Activated CD4-positive, alpha-beta T cell treated with anti-CD3 and anti-CD28 coated beads, Interleukin-2, amount 10 ng/mL, durations not matched to agents 7 days and 5 days (primary cell): ENCODE measurements around the gene CRELD2. TPM values are rescaled to one million over a fixed set of nuclear protein-coding genes. Genes with fewer than 3 reads are reported as not detected.

Source experiments
- CTCF ChIA-PET: fragments of 350-600 bp; sonication (Branson Sonifier 250); formaldehyde crosslinking; loops from one replicate; lab custom pipeline; 2021; ENCODE audit warnings: antibody characterized with exemption; lab: Charles Lee
- POLR2A ChIA-PET: fragments of 350-600 bp; sonication (Branson Sonifier 250); formaldehyde crosslinking; loops from one replicate; lab custom pipeline; 2021; ENCODE audit warnings: antibody characterized with exemption; lab: Charles Lee
- DNase-seq: peaks from one replicate; pipeline ENCODE4 v3.0.0-alpha.2; 2020
- H3K27ac Mint-ChIP-seq: one replicate; pipeline ENCODE4 v1.8.0; 2021; ENCODE audit warnings: mild to moderate bottlenecking, moderate library complexity, mixed read lengths
- H3K27me3 Mint-ChIP-seq: one replicate; pipeline ENCODE4 v1.8.0; 2021; ENCODE audit warnings: mixed read lengths
- H3K36me3 Mint-ChIP-seq: one replicate; pipeline ENCODE4 v1.8.0; 2021; ENCODE audit warnings: low read depth, mixed read lengths
- H3K4me1 Mint-ChIP-seq: one replicate; pipeline ENCODE4 v1.8.0; 2021; ENCODE audit warnings: mixed read lengths
- H3K4me3 Mint-ChIP-seq: one replicate; pipeline ENCODE4 v1.8.0; 2021; ENCODE audit warnings: mild to moderate bottlenecking, moderate library complexity, mixed read lengths
- H3K9me3 Mint-ChIP-seq: one replicate; pipeline ENCODE4 v1.8.0; 2021; ENCODE audit warnings: mixed read lengths
- total RNA-seq, 2 experiments: library from RNA; stranded (reverse); gene quantifications; one replicate each; pipeline ENCODE4 v1.2.3, GENCODE V29; 2021

Gene CRELD2
- total RNA-seq, 2 experiments from 2014 or later, result 42.4 to 47.9 TPM

GRCh38 chr22:49881856-49882255, 36.6 kb upstream of the CRELD2 start:
- Mint-ChIP-seq H3K36me3 (peaks cover 34% of the 10 kb centered on the region), H3K27ac (no peak overlapping the region), H3K9me3 (no peaks in the 10 kb centered on the region), H3K27me3 (no peaks in the 10 kb centered on the region), H3K4me1 (peaks cover 44% of the 10 kb centered on the region), H3K4me3 (no peak overlapping the region)
- POLR2A ChIA-PET, result no interaction called here
- no peak for DNase-seq
- CTCF ChIA-PET, result interaction anchor here (0.9 to 1.4 kb wide), 5 partner anchors 9 to 148 kb away, joined by 3 to 4 read pairs (median 3); no protein-coding TSS in a partner anchor

GRCh38 chr22:49882519-49883293, 35.7 kb upstream of the CRELD2 start:
- no peak overlapping the region for H3K27ac Mint-ChIP-seq
- ChIA-PET CTCF (interaction anchor here (0.6 to 1.2 kb wide), 3 partner anchors 10 to 37 kb away, joined by 3 to 4 read pairs (median 3); no protein-coding TSS in a partner anchor), POLR2A (no interaction called here)
- H3K4me1 Mint-ChIP-seq, result peaks cover 43% of the 10 kb centered on the region
- H3K36me3 Mint-ChIP-seq, result peaks cover 38% of the 10 kb centered on the region
- H3K27me3 Mint-ChIP-seq, result no peaks in the 10 kb centered on the region
- no peak for DNase-seq
- H3K4me3 Mint-ChIP-seq, result no peak overlapping the region
- no peaks in the 10 kb centered on the region for H3K9me3 Mint-ChIP-seq

- ChIA-PET CTCF (no interaction called here), POLR2A (no interaction called here)
- Mint-ChIP-seq H3K4me3 (no peak overlapping the region), H3K9me3 (no peaks in the 10 kb centered on the region), H3K36me3 (peaks cover 40% of the 10 kb centered on the region), H3K27ac (no peak overlapping the region), H3K4me1 (peaks cover 41% of the 10 kb centered on the region), H3K27me3 (no peaks in the 10 kb centered on the region)
- DNase-seq, result no peak
These were observed 35.2 kb upstream of the CRELD2 start for GRCh38 chr22:49883294-49883640.

- CTCF ChIA-PET, result no interaction called here
- Mint-ChIP-seq H3K27ac (no peak overlapping the region), H3K4me1 (peaks cover 36% of the 10 kb centered on the region), H3K4me3 (no peak overlapping the region), H3K9me3 (no peaks in the 10 kb centered on the region), H3K36me3 (peaks cover 44% of the 10 kb centered on the region), H3K27me3 (no peaks in the 10 kb centered on the region)
- no peak for DNase-seq
- POLR2A ChIA-PET, result no interaction called here
These were observed 34.4 kb upstream of the CRELD2 start for GRCh38 chr22:49884075-49884474.

- POLR2A ChIA-PET, result no interaction called here
- no peak overlapping the region for H3K4me3 Mint-ChIP-seq
- peaks cover 33% of the 10 kb centered on the region for H3K4me1 Mint-ChIP-seq
- CTCF ChIA-PET, result no interaction called here
- DNase-seq, result no peak
- H3K9me3 Mint-ChIP-seq, result no peaks in the 10 kb centered on the region
- H3K36me3 Mint-ChIP-seq, result peaks cover 50% of the 10 kb centered on the region
- no peaks in the 10 kb centered on the region for H3K27me3 Mint-ChIP-seq
- H3K27ac Mint-ChIP-seq, result peak overlapping the region; percentile 9
These were observed 33.8 kb upstream of the CRELD2 start for GRCh38 chr22:49884503-49885260.

- no peak overlapping the region for H3K27ac Mint-ChIP-seq
- CTCF ChIA-PET, result interaction anchor here (0.5 kb wide), 1 partner anchor 480 kb away, joined by 3 read pairs; no protein-coding TSS in a partner anchor
- DNase-seq, result no peak
- H3K4me1 Mint-ChIP-seq, result peaks cover 28% of the 10 kb centered on the region
- POLR2A ChIA-PET, result no interaction called here
- no peak overlapping the region for H3K4me3 Mint-ChIP-seq
- H3K9me3 Mint-ChIP-seq, result no peaks in the 10 kb centered on the region
- H3K27me3 Mint-ChIP-seq, result no peaks in the 10 kb centered on the region
- peaks cover 55% of the 10 kb centered on the region for H3K36me3 Mint-ChIP-seq
These were observed 33.2 kb upstream of the CRELD2 start for GRCh38 chr22:49885281-49885680.

GRCh38 chr22:49885881-49886280, 32.6 kb upstream of the CRELD2 start:
- H3K4me1 Mint-ChIP-seq, result peaks cover 23% of the 10 kb centered on the region

GRCh38 chr22:49886346-49887063, 31.9 kb upstream of the CRELD2 start:
- peaks cover 18% of the 10 kb centered on the region for H3K4me1 Mint-ChIP-seq
- no peak overlapping the region for H3K4me3 Mint-ChIP-seq
- CTCF ChIA-PET, result no interaction called here
- no peak overlapping the region for H3K27ac Mint-ChIP-seq
- POLR2A ChIA-PET, result no interaction called here
- H3K9me3 Mint-ChIP-seq, result peaks cover 4% of the 10 kb centered on the region
- H3K36me3 Mint-ChIP-seq, result peaks cover 65% of the 10 kb centered on the region
- no peaks in the 10 kb centered on the region for H3K27me3 Mint-ChIP-seq
- no peak for DNase-seq

More at GRCh38 chr22:49885881-49886280, 32.6 kb upstream of the CRELD2 start:
- H3K27me3 Mint-ChIP-seq, result no peaks in the 10 kb centered on the region
- H3K36me3 Mint-ChIP-seq, result peaks cover 59% of the 10 kb centered on the region
- ChIA-PET CTCF (interaction anchor here (0.5 kb wide), 1 partner anchor 479 kb away, joined by 3 read pairs; no protein-coding TSS in a partner anchor), POLR2A (no interaction called here)
- no peak for DNase-seq
- no peaks in the 10 kb centered on the region for H3K9me3 Mint-ChIP-seq
- H3K4me3 Mint-ChIP-seq, result no peak overlapping the region
- no peak overlapping the region for H3K27ac Mint-ChIP-seq

- Mint-ChIP-seq H3K4me3 (no peak overlapping the region), H3K36me3 (peaks cover 67% of the 10 kb centered on the region), H3K4me1 (peaks cover 13% of the 10 kb centered on the region), H3K9me3 (peaks cover 4% of the 10 kb centered on the region), H3K27ac (no peak overlapping the region), H3K27me3 (no peaks in the 10 kb centered on the region)
- DNase-seq, result no peak
- ChIA-PET POLR2A (no interaction called here), CTCF (no interaction called here)
These were observed 31.4 kb upstream of the CRELD2 start for GRCh38 chr22:49887064-49887451.

GRCh38 chr22:49887702-49888101, 30.7 kb upstream of the CRELD2 start:
- H3K4me1 Mint-ChIP-seq, result peaks cover 9% of the 10 kb centered on the region
- CTCF ChIA-PET, result no interaction called here
- POLR2A ChIA-PET, result no interaction called here
- no peak overlapping the region for H3K4me3 Mint-ChIP-seq
- no peaks in the 10 kb centered on the region for H3K27me3 Mint-ChIP-seq
- H3K9me3 Mint-ChIP-seq, result peaks cover 4% of the 10 kb centered on the region
- no peak for DNase-seq
- H3K36me3 Mint-ChIP-seq, result peaks cover 69% of the 10 kb centered on the region
- H3K27ac Mint-ChIP-seq, result no peak overlapping the region

GRCh38 chr22:49889071-49889470, 29.4 kb upstream of the CRELD2 start:
- Mint-ChIP-seq H3K27me3 (no peaks in the 10 kb centered on the region), H3K4me3 (no peak overlapping the region), H3K9me3 (peaks cover 4% of the 10 kb centered on the region), H3K36me3 (peaks cover 75% of the 10 kb centered on the region), H3K4me1 (peaks cover 4% of the 10 kb centered on the region), H3K27ac (no peak overlapping the region)
- no peak for DNase-seq
- ChIA-PET CTCF (interaction anchor here (1.2 kb wide), 1 partner anchor 93 kb away, joined by 3 read pairs; no protein-coding TSS in a partner anchor), POLR2A (no interaction called here)

GRCh38 chr22:49892226-49892899, 26.1 kb upstream of the CRELD2 start:
- ChIA-PET CTCF (interaction anchor here (0.8 kb wide), 1 partner anchor 21 kb away, joined by 3 read pairs; no protein-coding TSS in a partner anchor), POLR2A (no interaction called here)
- Mint-ChIP-seq H3K9me3 (peaks cover 4% of the 10 kb centered on the region), H3K36me3 (peaks cover 64% of the 10 kb centered on the region), H3K4me1 (peaks cover 1% of the 10 kb centered on the region), H3K4me3 (no peak overlapping the region), H3K27me3 (no peaks in the 10 kb centered on the region), H3K27ac (no peak overlapping the region)
- no peak for DNase-seq
